A549 (cell line): ENCODE results near the gene TEX11. TPM values are rescaled to one million over a fixed set of nuclear protein-coding genes. Genes with fewer than 3 reads are reported as not detected.
A peak's percentile ranks its signal among the peaks of the same experiment; 100 is the strongest.

Experiments
- ATAC-seq, 2 experiments: fragments of 200-7000 bp in 1 of 2; fragments of >200 bp in 1 of 2; cut with Nextera tagmentation in 1 of 2; cut with Tn5 transposase in 1 of 2; 3 replicates each; pipeline versions ENCODE4 v1.8.0 to v1.9.1; 2018 to 2020; ENCODE audit warnings: mild to moderate bottlenecking in 1 of 2, moderate library complexity in 1 of 2
- CTCF ChIA-PET: fragments of 300-600 bp; sonication (Branson Sonifier 250); formaldehyde crosslinking; extraction: SDS; loops from one replicate; lab custom pipeline; 2021; ENCODE audit warnings: antibody characterized with exemption, inconsistent platforms; lab: Yijun Ruan, JAX
- POLR2A ChIA-PET: fragments of 350-600 bp; formaldehyde crosslinking; extraction: SDS; loops from one replicate; lab custom pipeline; 2021; ENCODE audit warnings: antibody characterized with exemption, inconsistent platforms; lab: Yijun Ruan, JAX
- DNase-seq, 2 experiments: peaks; one replicate each; pipeline versions ENCODE4 v3.0.0 to v3.0.0-alpha.2; 2011 to 2016; ENCODE audit warnings: low read depth in 1 of 2, low spot score in 1 of 2
- FAIRE-seq: peaks from 2 replicates; lab custom pipeline; 2011; peaks lifted over from hg19 to GRCh38; lab: Jason Lieb, UNC
- H3K27ac ChIP-seq, 2 experiments: fragments of >200 bp; sonication (Bioruptor Twin); formaldehyde crosslinking; 3 replicates each; pipeline ENCODE4 v1.5.1; 2016 to 2017
- H3K4me1 ChIP-seq: fragments of >200 bp; sonication (Bioruptor Twin); formaldehyde crosslinking; 3 replicates; pipeline ENCODE4 v1.6.1; 2016
- H3K4me2 ChIP-seq: fragments of >200 bp; sonication (Bioruptor Twin); formaldehyde crosslinking; 3 replicates; pipeline ENCODE4 v1.6.1; 2016
- H3K4me3 ChIP-seq: fragments of >200 bp; sonication (Bioruptor Twin); formaldehyde crosslinking; 3 replicates; pipeline ENCODE4 v1.5.1; 2016
- H3K9me3 ChIP-seq: fragments of >200 bp; sonication (Bioruptor Twin); formaldehyde crosslinking; 3 replicates; pipeline ENCODE4 v1.6.1; 2016
- CBX8 ChIP-seq: fragments of 200-600 bp; sonication (generic); IDR thresholded peaks from 2 replicates; pipeline ENCODE4 v1.6.1; 2016
- CEBPB ChIP-seq, 2 experiments: fragments of >200 bp in 1 of 2; sonication (Bioruptor Twin) in 1 of 2; formaldehyde crosslinking in 1 of 2; IDR thresholded peaks; 2 replicates each; pipeline ENCODE4 v1.6.1; 2012 to 2016
- EHF ChIP-seq: fragments of 250-450 bp; sonication (Bioruptor Pico); IDR thresholded peaks from 2 replicates; pipeline ENCODE4 v1.5.0; 2020; ENCODE audit warnings: mild to moderate bottlenecking
- FOXS1 ChIP-seq: fragments of 250-450 bp; sonication (Bioruptor Pico); IDR thresholded peaks from 2 replicates; pipeline ENCODE4 v1.5.0; 2020; ENCODE audit warnings: mild to moderate bottlenecking, moderate library complexity
- HDAC2 ChIP-seq: fragments of 200-600 bp; sonication (generic); IDR thresholded peaks from 2 replicates; pipeline ENCODE4 v1.6.1; 2016
- HOXA7 ChIP-seq: fragments of 250-450 bp; sonication (Bioruptor Pico); IDR thresholded peaks from 2 replicates; pipeline ENCODE4 v1.5.0; 2020; ENCODE audit warnings: mild to moderate bottlenecking, moderate library complexity
- JUN ChIP-seq, 2 experiments: fragments of >200 bp; sonication (Bioruptor Twin); formaldehyde crosslinking; IDR thresholded peaks; 2 replicates in 1 of 2; 3 replicates in 1 of 2; pipeline ENCODE4 v1.6.1; 2016 to 2017
- MAZ ChIP-seq: fragments of 150-350 bp; IDR thresholded peaks from 2 replicates; pipeline ENCODE4 v1.6.1; 2014; ENCODE audit warnings: antibody characterized with exemption, low read depth, low read length, borderline replicate concordance
- NPAS2 ChIP-seq: fragments of 250-450 bp; sonication (Bioruptor Pico); IDR thresholded peaks from 2 replicates; pipeline ENCODE4 v1.8.0; 2022; ENCODE audit warnings: mild to moderate bottlenecking, moderate library complexity, borderline replicate concordance
- NR3C1 ChIP-seq: fragments of >200 bp; sonication (Bioruptor Twin); formaldehyde crosslinking; IDR thresholded peaks from 3 replicates; pipeline ENCODE4 v1.6.1; 2017
- PHF8 ChIP-seq: fragments of 200-600 bp; sonication (generic); IDR thresholded peaks from 2 replicates; pipeline ENCODE4 v1.6.1; 2016; ENCODE audit warnings: low read depth, mild to moderate bottlenecking, antibody characterized with exemption, moderate library complexity, borderline replicate concordance
- RCOR1 ChIP-seq: fragments of 150-350 bp; IDR thresholded peaks from 2 replicates; pipeline ENCODE4 v1.6.1; 2014; ENCODE audit warnings: antibody characterized with exemption, low read length, low read depth
- SREBF2 ChIP-seq: fragments of 450-650 bp; IDR thresholded peaks from 2 replicates; pipeline ENCODE4 v1.6.1; 2014; ENCODE audit warnings: mild to moderate bottlenecking, moderate library complexity
- ZC3H11A ChIP-seq: fragments of 450-650 bp; IDR thresholded peaks from 2 replicates; pipeline ENCODE4 v1.6.1; 2014; ENCODE audit warnings: antibody characterized with exemption, mild to moderate bottlenecking
- ZFP36 ChIP-seq: fragments of 450-650 bp; IDR thresholded peaks from 2 replicates; pipeline ENCODE4 v1.6.1; 2014; ENCODE audit warnings: borderline replicate concordance; ENCODE audit not compliant: partially characterized antibody
- ZSCAN20 ChIP-seq: fragments of 250-450 bp; sonication (Bioruptor Pico); IDR thresholded peaks from 2 replicates; pipeline ENCODE4 v1.8.0; 2022; ENCODE audit warnings: mild to moderate bottlenecking, moderate library complexity
- WGBS: methylation state at CpG from one replicate; pipeline ENCODE4 v1.1.6; 2017; ENCODE audit errors: missing lambda C conversion rate; 5-methylcytosine and 5-hydroxymethylcytosine counted together
- polyA minus RNA-seq: library from RNA; depleted of rRNA, polyadenylated mRNA; stranded (reverse); fragments of >200 nt; gene quantifications from 2 replicates; pipeline ENCODE4 v1.2.3, GENCODE V29; 2011; rRNA and poly(A)+ RNA removed
- polyA plus RNA-seq, 4 experiments: library from polyadenylated mRNA; depleted of rRNA in 3 of 4; stranded (reverse); fragments of >200 nt; fragmentation: RNase III in 1 of 4; extraction: RNeasy Plus Mini Kit Qiagen cat#74134 plus additional on column Dnase treatment in 1 of 4; gene quantifications; 2 replicates in 3 of 4; 3 replicates in 1 of 4; pipeline ENCODE4 v1.2.3, GENCODE V29; 2011 to 2017
- TF ChIP-seq, protein P1 (sequence below): fragments of 150-350 bp; IDR thresholded peaks from 2 replicates; pipeline ENCODE4 v1.6.1; 2014; ENCODE audit warnings: low read depth, mild to moderate bottlenecking, low read length
- TF ChIP-seq, protein P2 (sequence below): fragments of 250-450 bp; sonication (Bioruptor Pico); IDR thresholded peaks from 2 replicates; pipeline ENCODE4 v1.5.0; 2020; ENCODE audit warnings: low read depth, mild to moderate bottlenecking, moderate library complexity
- TF ChIP-seq, protein P3 (sequence below): fragments of >200 bp; sonication (Bioruptor Twin); formaldehyde crosslinking; IDR thresholded peaks from 2 replicates; pipeline ENCODE4 v1.6.1; 2016
- TF ChIP-seq, protein P4 (sequence below): fragments of 200-600 bp; sonication (generic); IDR thresholded peaks from 2 replicates; pipeline ENCODE4 v1.6.1; 2016; ENCODE audit warnings: antibody characterized with exemption, mild to moderate bottlenecking, moderate library complexity
- TF ChIP-seq, protein P5 (sequence below): IDR thresholded peaks from 2 replicates; pipeline ENCODE4 v1.6.1; 2012; ENCODE audit warnings: low read depth, borderline replicate concordance
- TF ChIP-seq, protein P6 (sequence below): fragments of 450-650 bp; IDR thresholded peaks from 2 replicates; pipeline ENCODE4 v1.6.1; 2014; ENCODE audit warnings: antibody characterized with exemption

The TEX11 gene
- not detected in 2 replicates for polyA plus RNA-seq (2011; rRNA removed)
- polyA plus RNA-seq (2012; cell fraction: cytosol; rRNA removed): not detected in 2 replicates
- not detected in 2 replicates for polyA plus RNA-seq (2012; cell fraction: nucleus; rRNA removed)
- not detected in 3 replicates for polyA plus RNA-seq (2017; fragmentation: RNase III; extraction: RNeasy Plus Mini Kit Qiagen cat#74134 plus additional on column Dnase treatment)
- not detected in 2 replicates for polyA minus RNA-seq

DNA sequence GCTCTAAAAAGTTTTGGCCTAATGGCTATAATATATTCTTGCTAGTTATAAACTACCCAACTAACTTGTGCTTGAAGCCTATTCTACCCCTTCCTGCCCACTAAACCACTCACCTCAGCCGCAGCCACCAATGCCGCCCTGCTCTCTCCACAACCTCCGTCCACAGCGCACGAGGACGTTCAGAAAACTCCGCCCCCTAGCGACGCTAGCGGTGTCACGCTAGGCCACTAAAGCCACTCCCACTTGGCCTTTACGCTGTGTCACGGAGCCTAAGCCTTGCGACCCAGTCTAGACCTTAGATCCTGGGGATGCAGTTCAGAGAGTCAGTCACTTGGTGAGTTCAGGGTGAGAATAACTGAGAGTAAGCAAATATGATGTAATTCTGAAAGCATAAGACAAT lies at the start of gene TEX11:
Gene TEX11, minus strand, starts transcription at position 171 of the 400 bp plus-strand sequence. CDS start 922 bp downstream, outside the sequence.
- WGBS: 83% methylated on average over 12 of the region's 14 CpGs
- TF ChIP-seq HOXA7 (CRISPR knock-in tag) (no peak), ZSCAN20 (no peak), ZC3H11A (no peak), SREBF2 (no peak), CBX8 (no peak), PHF8 (no peak), NR3C1 (no peak)
- TF ChIP-seq, protein P1, sequence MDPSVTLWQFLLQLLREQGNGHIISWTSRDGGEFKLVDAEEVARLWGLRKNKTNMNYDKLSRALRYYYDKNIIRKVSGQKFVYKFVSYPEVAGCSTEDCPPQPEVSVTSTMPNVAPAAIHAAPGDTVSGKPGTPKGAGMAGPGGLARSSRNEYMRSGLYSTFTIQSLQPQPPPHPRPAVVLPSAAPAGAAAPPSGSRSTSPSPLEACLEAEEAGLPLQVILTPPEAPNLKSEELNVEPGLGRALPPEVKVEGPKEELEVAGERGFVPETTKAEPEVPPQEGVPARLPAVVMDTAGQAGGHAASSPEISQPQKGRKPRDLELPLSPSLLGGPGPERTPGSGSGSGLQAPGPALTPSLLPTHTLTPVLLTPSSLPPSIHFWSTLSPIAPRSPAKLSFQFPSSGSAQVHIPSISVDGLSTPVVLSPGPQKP: no peak
- TF ChIP-seq, protein P2, sequence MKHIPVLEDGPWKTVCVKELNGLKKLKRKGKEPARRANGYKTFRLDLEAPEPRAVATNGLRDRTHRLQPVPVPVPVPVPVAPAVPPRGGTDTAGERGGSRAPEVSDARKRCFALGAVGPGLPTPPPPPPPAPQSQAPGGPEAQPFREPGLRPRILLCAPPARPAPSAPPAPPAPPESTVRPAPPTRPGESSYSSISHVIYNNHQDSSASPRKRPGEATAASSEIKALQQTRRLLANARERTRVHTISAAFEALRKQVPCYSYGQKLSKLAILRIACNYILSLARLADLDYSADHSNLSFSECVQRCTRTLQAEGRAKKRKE (CRISPR knock-in tag): no peak
- TF ChIP-seq, protein P3, sequence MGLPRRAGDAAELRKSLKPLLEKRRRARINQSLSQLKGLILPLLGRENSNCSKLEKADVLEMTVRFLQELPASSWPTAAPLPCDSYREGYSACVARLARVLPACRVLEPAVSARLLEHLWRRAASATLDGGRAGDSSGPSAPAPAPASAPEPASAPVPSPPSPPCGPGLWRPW: no peak
- TF ChIP-seq, protein P4, sequence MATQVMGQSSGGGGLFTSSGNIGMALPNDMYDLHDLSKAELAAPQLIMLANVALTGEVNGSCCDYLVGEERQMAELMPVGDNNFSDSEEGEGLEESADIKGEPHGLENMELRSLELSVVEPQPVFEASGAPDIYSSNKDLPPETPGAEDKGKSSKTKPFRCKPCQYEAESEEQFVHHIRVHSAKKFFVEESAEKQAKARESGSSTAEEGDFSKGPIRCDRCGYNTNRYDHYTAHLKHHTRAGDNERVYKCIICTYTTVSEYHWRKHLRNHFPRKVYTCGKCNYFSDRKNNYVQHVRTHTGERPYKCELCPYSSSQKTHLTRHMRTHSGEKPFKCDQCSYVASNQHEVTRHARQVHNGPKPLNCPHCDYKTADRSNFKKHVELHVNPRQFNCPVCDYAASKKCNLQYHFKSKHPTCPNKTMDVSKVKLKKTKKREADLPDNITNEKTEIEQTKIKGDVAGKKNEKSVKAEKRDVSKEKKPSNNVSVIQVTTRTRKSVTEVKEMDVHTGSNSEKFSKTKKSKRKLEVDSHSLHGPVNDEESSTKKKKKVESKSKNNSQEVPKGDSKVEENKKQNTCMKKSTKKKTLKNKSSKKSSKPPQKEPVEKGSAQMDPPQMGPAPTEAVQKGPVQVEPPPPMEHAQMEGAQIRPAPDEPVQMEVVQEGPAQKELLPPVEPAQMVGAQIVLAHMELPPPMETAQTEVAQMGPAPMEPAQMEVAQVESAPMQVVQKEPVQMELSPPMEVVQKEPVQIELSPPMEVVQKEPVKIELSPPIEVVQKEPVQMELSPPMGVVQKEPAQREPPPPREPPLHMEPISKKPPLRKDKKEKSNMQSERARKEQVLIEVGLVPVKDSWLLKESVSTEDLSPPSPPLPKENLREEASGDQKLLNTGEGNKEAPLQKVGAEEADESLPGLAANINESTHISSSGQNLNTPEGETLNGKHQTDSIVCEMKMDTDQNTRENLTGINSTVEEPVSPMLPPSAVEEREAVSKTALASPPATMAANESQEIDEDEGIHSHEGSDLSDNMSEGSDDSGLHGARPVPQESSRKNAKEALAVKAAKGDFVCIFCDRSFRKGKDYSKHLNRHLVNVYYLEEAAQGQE: no peak
- no peak within 1 kb of the TSS for H3K4me3 ChIP-seq
- no peak within 1 kb of the TSS for H3K27ac ChIP-seq
- no peaks in the 10 kb centered on the region for H3K4me1 ChIP-seq
- ChIA-PET CTCF (no interaction called here), POLR2A (no interaction called here)
- no peak within 1 kb of the TSS for H3K4me2 ChIP-seq
- no peaks in the 10 kb centered on the region for H3K9me3 ChIP-seq
- FAIRE-seq: peak; percentile 28
- no peak for DNase-seq
- ATAC-seq: no peak

DNA sequence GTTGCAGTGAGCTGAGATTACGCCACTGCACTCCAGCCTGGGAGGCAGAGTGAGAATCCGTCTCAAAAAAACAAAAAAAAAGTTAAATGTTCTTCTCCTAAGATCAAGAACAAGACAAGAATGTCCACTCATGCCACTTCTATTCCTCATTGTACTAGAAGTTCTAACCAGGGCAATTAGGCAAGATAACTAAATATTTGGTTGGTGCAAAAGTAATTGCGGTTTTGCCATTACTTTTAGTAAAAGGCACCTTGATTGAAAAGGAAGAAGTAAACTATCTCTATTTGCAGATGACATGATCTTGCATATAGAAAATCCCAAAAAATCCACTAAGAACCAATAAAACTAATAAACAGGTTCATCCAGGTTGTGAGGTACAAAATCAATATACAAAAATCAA lies 46.4 kb upstream of the TEX11 start:
- ChIA-PET POLR2A (interaction anchor here (0.7 kb wide), 1 partner anchor 124 kb away, joined by 8 read pairs; no protein-coding TSS in a partner anchor), CTCF (no interaction called here)
- TF ChIP-seq CEBPB (IDR thresholded peaks at IDR 0.05): no peak
- TF ChIP-seq SREBF2: no peak
- no peak for TF ChIP-seq ZFP36
- TF ChIP-seq, protein P5, sequence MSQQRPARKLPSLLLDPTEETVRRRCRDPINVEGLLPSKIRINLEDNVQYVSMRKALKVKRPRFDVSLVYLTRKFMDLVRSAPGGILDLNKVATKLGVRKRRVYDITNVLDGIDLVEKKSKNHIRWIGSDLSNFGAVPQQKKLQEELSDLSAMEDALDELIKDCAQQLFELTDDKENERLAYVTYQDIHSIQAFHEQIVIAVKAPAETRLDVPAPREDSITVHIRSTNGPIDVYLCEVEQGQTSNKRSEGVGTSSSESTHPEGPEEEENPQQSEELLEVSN: no peak
- no peak for TF ChIP-seq HOXA7 (CRISPR knock-in tag)
- no peak for TF ChIP-seq NR3C1
- TF ChIP-seq, protein P4: no peak
- TF ChIP-seq NPAS2: no peak
- no peak for TF ChIP-seq HDAC2
- no peak for TF ChIP-seq EHF (CRISPR knock-in tag)
- TF ChIP-seq, protein P6, sequence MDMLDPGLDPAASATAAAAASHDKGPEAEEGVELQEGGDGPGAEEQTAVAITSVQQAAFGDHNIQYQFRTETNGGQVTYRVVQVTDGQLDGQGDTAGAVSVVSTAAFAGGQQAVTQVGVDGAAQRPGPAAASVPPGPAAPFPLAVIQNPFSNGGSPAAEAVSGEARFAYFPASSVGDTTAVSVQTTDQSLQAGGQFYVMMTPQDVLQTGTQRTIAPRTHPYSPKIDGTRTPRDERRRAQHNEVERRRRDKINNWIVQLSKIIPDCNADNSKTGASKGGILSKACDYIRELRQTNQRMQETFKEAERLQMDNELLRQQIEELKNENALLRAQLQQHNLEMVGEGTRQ: no peak
- no peak for TF ChIP-seq MAZ
- TF ChIP-seq PHF8: no peak
- TF ChIP-seq RCOR1: no peak
- TF ChIP-seq JUN (IDR thresholded peaks at IDR 0.05): no peak
- TF ChIP-seq FOXS1 (CRISPR knock-in tag): no peak
- Histone ChIP-seq H3K27ac (no peak overlapping the region), H3K4me1 (no peaks in the 10 kb centered on the region), H3K9me3 (no peaks in the 10 kb centered on the region), H3K4me3 (no peak overlapping the region), H3K4me2 (no peak overlapping the region)
- no peak for ATAC-seq
- FAIRE-seq: no peak
- WGBS: 46% methylated on average over 3 of the region's 3 CpGs
- DNase-seq: no peak
